H1 (cell line): ENCODE data around the gene ARL6IP5. TPM values are rescaled to one million over a fixed set of nuclear protein-coding genes. Genes with fewer than 3 reads are reported as not detected.

Experiments used
- CTCF ChIA-PET: fragments of 300-600 bp; sonication (Branson Sonifier 250); formaldehyde crosslinking; loops from one replicate; lab custom pipeline; 2021; ENCODE audit not compliant: partially characterized antibody; lab: Charles Lee
- POLR2A ChIA-PET: fragments of 300-600 bp; sonication (Branson Sonifier 250); formaldehyde crosslinking; loops from one replicate; lab custom pipeline; 2021; ENCODE audit warnings: inconsistent platforms; ENCODE audit not compliant: partially characterized antibody; lab: Charles Lee
- DNase-seq, 2 experiments: peaks; one replicate each; pipeline versions ENCODE4 v3.0.0 to v3.0.0-alpha.2; 2010 to 2022; ENCODE audit warnings: low spot score in 2 of 2, low read depth in 1 of 2, mixed read lengths in 1 of 2
- FAIRE-seq: peaks from 2 replicates; lab custom pipeline; 2011; peaks lifted over from hg19 to GRCh38; lab: Jason Lieb, UNC
- H2AFZ ChIP-seq: 2 replicates; pipeline ENCODE4 v1.8.1; 2012; ENCODE audit warnings: low read length, inconsistent platforms
- H2AK5ac ChIP-seq: 2 replicates; pipeline ENCODE4 v1.6.1; 2013; ENCODE audit warnings: low read depth, low read length
- H2BK120ac ChIP-seq: replicated peaks from 2 replicates; pipeline ENCODE3; 2013; ENCODE audit warnings: low read depth, low read length, inconsistent platforms
- H2BK12ac ChIP-seq: 2 replicates; pipeline ENCODE4 v1.6.1; 2013; ENCODE audit warnings: low read depth, low read length
- H2BK15ac ChIP-seq: 2 replicates; pipeline ENCODE4 v1.6.1; 2013; ENCODE audit warnings: low read length
- H2BK20ac ChIP-seq: 2 replicates; pipeline ENCODE4 v1.6.1; 2013; ENCODE audit warnings: low read length
- H2BK5ac ChIP-seq: 2 replicates; pipeline ENCODE4 v1.6.1; 2013; ENCODE audit warnings: low read depth, low read length
- H3K14ac ChIP-seq: 2 replicates; pipeline ENCODE4 v1.6.1; 2013; ENCODE audit warnings: inconsistent platforms; ENCODE audit not compliant: insufficient read length
- H3K18ac ChIP-seq: 2 replicates; pipeline ENCODE4 v1.6.1; 2013; ENCODE audit warnings: low read length; ENCODE audit errors: extremely low read depth
- H3K23ac ChIP-seq: 2 replicates; pipeline ENCODE4 v1.6.1; 2013; ENCODE audit warnings: inconsistent platforms; ENCODE audit not compliant: insufficient read length
- H3K23me2 ChIP-seq: 2 replicates; pipeline ENCODE4 v1.6.1; 2013; ENCODE audit warnings: low read depth, low read length
- H3K27ac ChIP-seq: 2 replicates; pipeline ENCODE4 v1.6.1; 2011; ENCODE audit warnings: low read depth, low read length, inconsistent platforms
- H3K27me3 ChIP-seq, 4 experiments: replicated peaks in 1 of 4; 1 replicate in 1 of 4; 2 replicates in 3 of 4; pipeline versions ENCODE4 v1.6.1 to v1.8.1; 2011 to 2013; ENCODE audit warnings: low read length in 3 of 4, mild to moderate bottlenecking in 3 of 4, inconsistent platforms in 2 of 4, mixed read lengths in 2 of 4, moderate library complexity in 1 of 4; ENCODE audit not compliant: control insufficient read depth in 3 of 4, insufficient read depth in 3 of 4; ENCODE audit errors: extremely low read depth in 1 of 4
- H3K36me3 ChIP-seq, 4 experiments: 2 replicates each; pipeline versions ENCODE4 v1.6.1 to v1.8.1; 2011 to 2013; ENCODE audit warnings: mild to moderate bottlenecking in 4 of 4, low read length in 3 of 4, moderate library complexity in 2 of 4, control low read depth in 1 of 4, inconsistent platforms in 1 of 4; ENCODE audit not compliant: insufficient read depth in 4 of 4, control insufficient read depth in 2 of 4
- H3K4ac ChIP-seq: replicated peaks from 2 replicates; pipeline ENCODE3; 2013; ENCODE audit warnings: low read length, low read depth, mixed read lengths, inconsistent platforms; ENCODE audit not compliant: insufficient read length
- H3K4me1 ChIP-seq, 4 experiments: replicated peaks in 1 of 4; 1 replicate in 1 of 4; 2 replicates in 3 of 4; pipeline versions ENCODE4 v1.6.1 to v1.8.1; 2011 to 2013; ENCODE audit warnings: low read length in 3 of 4, inconsistent platforms in 2 of 4, mixed read lengths in 1 of 4; ENCODE audit not compliant: insufficient read depth in 4 of 4, control insufficient read depth in 3 of 4
- H3K4me2 ChIP-seq, 2 experiments: 2 replicates each; pipeline versions ENCODE4 v1.6.1 to v1.8.1; 2011 to 2013; ENCODE audit warnings: low read depth in 2 of 2, low read length in 2 of 2, control low read depth in 1 of 2, inconsistent platforms in 1 of 2, mild to moderate bottlenecking in 1 of 2; ENCODE audit not compliant: insufficient read depth in 1 of 2
- H3K4me3 ChIP-seq, 4 experiments: fragments of 200-600, 300-600 bp in 1 of 4; sonication (generic), shearing (Covaris generic), sonication (Bioruptor Twin) in 1 of 4; 2 replicates each; pipeline versions ENCODE4 v1.5.1 to v1.8.1; 2011 to 2016; ENCODE audit warnings: low read length in 4 of 4, low read depth in 3 of 4, control low read depth in 2 of 4, inconsistent platforms in 2 of 4, mild to moderate bottlenecking in 2 of 4, mixed read lengths in 1 of 4, moderate library complexity in 1 of 4; ENCODE audit not compliant: insufficient read depth in 2 of 4; ENCODE audit errors: extremely low read depth in 1 of 4
- H3K56ac ChIP-seq: replicated peaks from 2 replicates; pipeline ENCODE3; 2013; ENCODE audit warnings: low read depth, mild to moderate bottlenecking, mixed read lengths, low read length, inconsistent platforms; ENCODE audit not compliant: insufficient read length
- H3K79me1 ChIP-seq: 2 replicates; pipeline ENCODE4 v1.6.1; 2013; ENCODE audit warnings: low read depth, low read length, control low read depth
- H3K79me2 ChIP-seq, 2 experiments: 2 replicates each; pipeline versions ENCODE4 v1.6.1 to v1.8.1; 2012 to 2013; ENCODE audit warnings: low read length in 2 of 2, mild to moderate bottlenecking in 2 of 2, inconsistent platforms in 1 of 2; ENCODE audit not compliant: insufficient read depth in 2 of 2, control insufficient read depth in 1 of 2
- H3K9ac ChIP-seq, 4 experiments: replicated peaks in 1 of 4; 1 replicate in 1 of 4; 2 replicates in 3 of 4; pipeline versions ENCODE4 v1.6.1 to v1.8.1; 2011 to 2013; ENCODE audit warnings: low read depth in 3 of 4, low read length in 3 of 4, control low read depth in 2 of 4, mild to moderate bottlenecking in 2 of 4, moderate library complexity in 2 of 4, inconsistent platforms in 1 of 4; ENCODE audit errors: extremely low read depth in 1 of 4
- H3K9me3 ChIP-seq, 2 experiments: 2 replicates each; pipeline versions ENCODE4 v1.6.1 to v1.8.1; 2012 to 2013; ENCODE audit warnings: mild to moderate bottlenecking in 2 of 2, moderate library complexity in 2 of 2, control low read depth in 1 of 2, inconsistent platforms in 1 of 2, low read depth in 1 of 2, low read length in 1 of 2, mixed read lengths in 1 of 2; ENCODE audit not compliant: insufficient read depth in 2 of 2
- H4K20me1 ChIP-seq, 2 experiments: replicated peaks in 1 of 2; 2 replicates each; pipeline versions ENCODE3 to v1.8.1; 2011 to 2013; ENCODE audit warnings: inconsistent platforms in 2 of 2, low read length in 2 of 2, mild to moderate bottlenecking in 1 of 2; ENCODE audit not compliant: insufficient read depth in 2 of 2, control insufficient read depth in 1 of 2
- H4K5ac ChIP-seq: 2 replicates; pipeline ENCODE4 v1.6.1; 2013; ENCODE audit warnings: low read length, low read depth, mixed read lengths, inconsistent platforms; ENCODE audit not compliant: insufficient read length
- H4K8ac ChIP-seq: 2 replicates; pipeline ENCODE4 v1.8.0; 2013; ENCODE audit warnings: mild to moderate bottlenecking, moderate library complexity, low read length, inconsistent platforms; ENCODE audit not compliant: insufficient read depth; ENCODE audit errors: extremely low read depth
- H4K91ac ChIP-seq: replicated peaks from 2 replicates; pipeline ENCODE3; 2013; ENCODE audit warnings: low read length, mixed read lengths, inconsistent platforms; ENCODE audit not compliant: insufficient read length
- RNF2 ChIP-seq: fragments of 200-900, 300-1000 bp; sonication (generic); IDR thresholded peaks from 2 replicates; pipeline ENCODE4 v1.7.1; 2016; ENCODE audit warnings: borderline replicate concordance, low read depth, mild to moderate bottlenecking, antibody characterized with exemption, low read length; ENCODE audit not compliant: poor library complexity, severe bottlenecking; ENCODE audit errors: missing control alignments
- WGBS, 2 experiments: shearing (Covaris generic) in 1 of 2; methylation state at CpG; one replicate each; pipeline versions ENCODE4 v1.1.6 to v1.1.7; 2013 to 2015; ENCODE audit warnings: low lambda C conversion rate in 2 of 2, mixed read lengths in 2 of 2, inconsistent platforms in 1 of 2, low coverage in 1 of 2, missing lambda C conversion rate in 1 of 2; ENCODE audit not compliant: insufficient replicate concordance in 2 of 2, insufficient coverage in 1 of 2, insufficient read length in 1 of 2; ENCODE audit errors: extremely low coverage in 1 of 2, missing lambda C conversion rate in 1 of 2; 5-methylcytosine and 5-hydroxymethylcytosine counted together
- polyA plus RNA-seq, 7 experiments: library from polyadenylated mRNA; depleted of rRNA in 3 of 7; stranded (reverse) in 5 of 7; unstranded in 2 of 7; fragments of >200 nt in 5 of 7; fragments of 200-250 nt in 2 of 7; gene quantifications; 1 replicate in 5 of 7; 2 replicates in 1 of 7; 4 replicates in 1 of 7; pipeline versions ENCODE4 v1.2.1 to v1.2.3, GENCODE V29; 2011 to 2013; ENCODE audit warnings: missing spikeins in 2 of 7, mixed read lengths in 2 of 7
- total RNA-seq: library from RNA; stranded (reverse); fragmentation: NEBNext Ultra II Directional; extraction: Animal tissue kit (Norgen Biotek cat#: 25700); gene quantifications from 2 replicates; pipeline ENCODE4 v1.2.1, GENCODE V29; 2021

Gene ARL6IP5
- total and polyA plus RNA-seq, 2 of the 8 experiments (the other 6 are each of a cell fraction or from before 2014, with no cell fraction given) = 24.9 to 30.1 TPM

- H3K27me3 ChIP-seq = no peaks in the 10 kb centered on the region
- no peak overlapping the region for H3K4me2 ChIP-seq
- H4K5ac ChIP-seq = no peak overlapping the region
- H2AFZ ChIP-seq = no peak overlapping the region
- no peak overlapping the region for H4K91ac ChIP-seq
- no peaks in the 10 kb centered on the region for H3K79me2 ChIP-seq
- no peak overlapping the region for H3K56ac ChIP-seq
- H3K18ac ChIP-seq = no peak overlapping the region
- POLR2A ChIA-PET = no interaction called here
- DNase-seq = no peak
- no peak overlapping the region for H4K8ac ChIP-seq
- no peaks in the 10 kb centered on the region; the same call in 1 of the 2 replicates for H3K23me2 ChIP-seq
- no peak for TF ChIP-seq RNF2
- TF ChIP-seq, all 59 proteins: peak for 0
- Histone ChIP-seq H3K9me3 (no peaks in the 10 kb centered on the region), H3K4me3 (no peak overlapping the region), H2AK5ac (no peak overlapping the region), H3K27ac (no peak overlapping the region), H2BK5ac (no peak overlapping the region), H3K4me1 (no peaks in the 10 kb centered on the region), H3K4ac (no peak overlapping the region), H3K9ac (no peak overlapping the region), H2BK120ac (no peak overlapping the region), H3K14ac (no peak overlapping the region), H4K20me1 (no peaks in the 10 kb centered on the region), H3K23ac (no peak overlapping the region), H2BK12ac (no peak overlapping the region), H3K79me1 (no peaks in the 10 kb centered on the region), H3K36me3 (no peaks in the 10 kb centered on the region), H2BK20ac (no peak overlapping the region), H2BK15ac (no peak overlapping the region)
- CTCF ChIA-PET = interaction anchor here (1.5 to 2.8 kb wide), 2 partner anchors 181 to 280 kb away, joined by 4 to 11 read pairs; no protein-coding TSS in a partner anchor
- 71% methylated on average over 1 of the region's 1 CpG; no CpG with 5 or more reads in 1 of the 2 experiments for WGBS, 2 experiments
- FAIRE-seq = no peak
These were observed 44.8 kb downstream of the ARL6IP5 start for GRCh38 chr3:69129531-69129930.
